Natural killer cell treated with Interleukin-12 subunit alpha and Interleukin-12 subunit beta and Interleukin-15 and Interleukin-18, amount 100 ng/mL, for 72 hours (primary cell): ENCODE data around the gene METAP1. TPM values are rescaled to one million over a fixed set of nuclear protein-coding genes. Genes with fewer than 3 reads are reported as not detected.
A peak's percentile ranks its signal among the peaks of the same experiment; 100 is the strongest.
"Not testable (repeated sequence)": the region's sequence is repeated elsewhere in the genome, so short reads cannot be mapped to it uniquely, and the experiment has no call there.

Experiments
- ATAC-seq, 2 donors: fragments of 150-1000 bp; cut with Tn5 transposase in 1 of 2; sonication (Bioruptor Pico), chemical (Tn5 transposase) in 1 of 2; 2 replicates each; pipeline ENCODE4 v1.10.0; 2021
- DNase-seq: peaks from one replicate; pipeline ENCODE4 v3.0.0; 2022; ENCODE audit warnings: low spot score
- H3K27ac Mint-ChIP-seq, 2 donors: 1 replicate in 1 of 2; 2 replicates in 1 of 2; pipeline ENCODE4 v1.8.0; 2022; ENCODE audit warnings: mixed read lengths in 2 of 2, mild to moderate bottlenecking in 1 of 2, moderate library complexity in 1 of 2
- H3K27me3 Mint-ChIP-seq, 2 donors: 1 replicate in 1 of 2; 2 replicates in 1 of 2; pipeline ENCODE4 v1.8.0; 2022; ENCODE audit warnings: mixed read lengths in 2 of 2
- H3K36me3 Mint-ChIP-seq: one replicate; pipeline ENCODE4 v1.8.0; 2022; ENCODE audit warnings: mixed read lengths
- H3K4me1 Mint-ChIP-seq, 2 donors: 1 replicate in 1 of 2; 2 replicates in 1 of 2; pipeline ENCODE4 v1.8.0; 2022; ENCODE audit warnings: low read depth in 2 of 2, mixed read lengths in 2 of 2, mild to moderate bottlenecking in 1 of 2
- H3K4me3 Mint-ChIP-seq: one replicate; pipeline ENCODE4 v1.8.0; 2022; ENCODE audit warnings: mixed read lengths
- H3K9me3 Mint-ChIP-seq: 2 replicates; pipeline ENCODE4 v1.8.0; 2022; ENCODE audit warnings: mixed read lengths
- total RNA-seq, 2 donors: library from RNA; stranded (reverse); gene quantifications; one replicate each; pipeline ENCODE4 v1.2.3, GENCODE V29; 2022

Gene METAP1
- total RNA-seq, 2 donors from 2014 or later, result 46.6 to 62.0 TPM

- DNase-seq, result no peak
- peak overlapping the region; percentile 1 for H3K4me3 Mint-ChIP-seq
- ATAC-seq, result peak; percentile 62 to 84
- no peaks in the 10 kb centered on the region for H3K9me3 Mint-ChIP-seq
- H3K27me3 Mint-ChIP-seq, result no peaks in the 10 kb centered on the region
- H3K4me1 Mint-ChIP-seq, result peaks cover 16 to 29% of the 10 kb centered on the region in 2 donors
- H3K27ac Mint-ChIP-seq, result peak overlapping the region; percentile 18 to 26
- H3K36me3 Mint-ChIP-seq, result peaks cover 25% of the 10 kb centered on the region
Observed at GRCh38 chr4:99052902-99053301, 57.4 kb downstream of the METAP1 start.

- Mint-ChIP-seq H3K4me1 (peaks cover 16 to 29% of the 10 kb centered on the region in 2 donors), H3K36me3 (peaks cover 23% of the 10 kb centered on the region)
Observed at GRCh38 chr4:99054428-99054994, 59.0 kb downstream of the METAP1 start.

GRCh38 chr4:99058228-99058627 is 62.7 kb downstream of the METAP1 start:
- H3K36me3 Mint-ChIP-seq, result peaks cover 34% of the 10 kb centered on the region
- H3K27ac Mint-ChIP-seq, result no peak overlapping the region
- DNase-seq (no peak), ATAC-seq (no peak)
- no peak overlapping the region for H3K4me3 Mint-ChIP-seq
- no peaks in the 10 kb centered on the region for H3K9me3 Mint-ChIP-seq
- no peaks in the 10 kb centered on the region for H3K27me3 Mint-ChIP-seq
- H3K4me1 Mint-ChIP-seq, result peaks cover 6 to 18% of the 10 kb centered on the region in 2 donors

More at GRCh38 chr4:99054428-99054994, 59.0 kb downstream of the METAP1 start:
- Mint-ChIP-seq H3K27me3 (no peaks in the 10 kb centered on the region), H3K4me3 (peak overlapping the region; percentile 54), H3K27ac (peak overlapping the region in 1 of 2 donors; percentile 39), H3K9me3 (no peaks in the 10 kb centered on the region)
- ATAC-seq (peak in 1 of 2 donors; percentile 52), DNase-seq (no peak)

- DNase-seq (no peak), ATAC-seq (no peak)
- H3K4me3 Mint-ChIP-seq, result no peak overlapping the region
- H3K27me3 Mint-ChIP-seq, result no peaks in the 10 kb centered on the region
- peak overlapping the region in 1 of 2 donors; percentile 26 for H3K27ac Mint-ChIP-seq
- H3K4me1 Mint-ChIP-seq, result peaks cover 6 to 12% of the 10 kb centered on the region in 2 donors
- no peaks in the 10 kb centered on the region for H3K9me3 Mint-ChIP-seq
- peaks cover 34% of the 10 kb centered on the region for H3K36me3 Mint-ChIP-seq
Observed at GRCh38 chr4:99059550-99059949, 64.0 kb downstream of the METAP1 start.

- H3K27me3 Mint-ChIP-seq, result no peaks in the 10 kb centered on the region
- DNase-seq (no peak), ATAC-seq (no peak)
- H3K27ac Mint-ChIP-seq, result no peak overlapping the region
- H3K4me3 Mint-ChIP-seq, result no peak overlapping the region
- H3K4me1 Mint-ChIP-seq, result peaks cover 1 to 2% of the 10 kb centered on the region in 2 donors
- peaks cover 31% of the 10 kb centered on the region for H3K36me3 Mint-ChIP-seq
- H3K9me3 Mint-ChIP-seq, result no peaks in the 10 kb centered on the region
Observed at GRCh38 chr4:99061048-99061700, 65.7 kb downstream of the METAP1 start.

- Mint-ChIP-seq H3K27me3 (no peaks in the 10 kb centered on the region), H3K4me3 (no peak overlapping the region), H3K36me3 (peaks cover 29% of the 10 kb centered on the region), H3K9me3 (no peaks in the 10 kb centered on the region), H3K27ac (no peak overlapping the region), H3K4me1 (no peaks in the 10 kb centered on the region)
- DNase-seq, result no peak
- no peak for ATAC-seq
Observed at GRCh38 chr4:99062120-99062519, 66.6 kb downstream of the METAP1 start.

GRCh38 chr4:99065521-99065920 is 70.0 kb downstream of the METAP1 start:
- peaks cover 12% of the 10 kb centered on the region for H3K36me3 Mint-ChIP-seq
- H3K27ac Mint-ChIP-seq, H3K4me3 Mint-ChIP-seq: not testable (repeated sequence)

GRCh38 chr4:99067617-99068016 is 72.1 kb downstream of the METAP1 start:
- peaks cover 8% of the 10 kb centered on the region for H3K36me3 Mint-ChIP-seq

More at GRCh38 chr4:99065521-99065920, 70.0 kb downstream of the METAP1 start:
- not testable (repeated sequence) for ATAC-seq, H3K27me3 Mint-ChIP-seq, H3K9me3 Mint-ChIP-seq, H3K4me1 Mint-ChIP-seq, DNase-seq

GRCh38 chr4:99071159-99071558 is 75.6 kb downstream of the METAP1 start:
- H3K27ac Mint-ChIP-seq, result no peak overlapping the region
- DNase-seq (no peak), ATAC-seq (no peak)
- no peaks in the 10 kb centered on the region for H3K27me3 Mint-ChIP-seq
- no peaks in the 10 kb centered on the region for H3K4me1 Mint-ChIP-seq
- peaks cover 16% of the 10 kb centered on the region for H3K36me3 Mint-ChIP-seq
- no peak overlapping the region for H3K4me3 Mint-ChIP-seq
- no peaks in the 10 kb centered on the region for H3K9me3 Mint-ChIP-seq

More at GRCh38 chr4:99067617-99068016, 72.1 kb downstream of the METAP1 start:
- DNase-seq (no peak), ATAC-seq (no peak)
- Mint-ChIP-seq H3K9me3 (no peaks in the 10 kb centered on the region), H3K4me1 (no peaks in the 10 kb centered on the region), H3K27ac (peak overlapping the region in 1 of 2 donors; percentile 10), H3K4me3 (no peak overlapping the region), H3K27me3 (no peaks in the 10 kb centered on the region)

- H3K27me3 Mint-ChIP-seq, result no peaks in the 10 kb centered on the region
- no peak overlapping the region for H3K4me3 Mint-ChIP-seq
- no peak overlapping the region for H3K27ac Mint-ChIP-seq
- no peak for ATAC-seq
- H3K9me3 Mint-ChIP-seq, result no peaks in the 10 kb centered on the region
- peaks cover 25% of the 10 kb centered on the region for H3K36me3 Mint-ChIP-seq
- DNase-seq, result no peak
- no peaks in the 10 kb centered on the region for H3K4me1 Mint-ChIP-seq
Observed at GRCh38 chr4:99074816-99075215, 79.3 kb downstream of the METAP1 start.

GRCh38 chr4:99076292-99076976 is 80.9 kb downstream of the METAP1 start:
- H3K4me3 Mint-ChIP-seq, result no peak overlapping the region
- H3K27me3 Mint-ChIP-seq, result no peaks in the 10 kb centered on the region
- H3K4me1 Mint-ChIP-seq, result no peaks in the 10 kb centered on the region
- no peak overlapping the region for H3K27ac Mint-ChIP-seq
- DNase-seq (no peak), ATAC-seq (no peak)
- H3K36me3 Mint-ChIP-seq, result peaks cover 31% of the 10 kb centered on the region
- H3K9me3 Mint-ChIP-seq, result no peaks in the 10 kb centered on the region

GRCh38 chr4:99077177-99077576 is 81.7 kb downstream of the METAP1 start:
- Mint-ChIP-seq H3K36me3 (peaks cover 31% of the 10 kb centered on the region), H3K27me3 (no peaks in the 10 kb centered on the region), H3K9me3 (no peaks in the 10 kb centered on the region), H3K4me1 (no peaks in the 10 kb centered on the region), H3K27ac (no peak overlapping the region), H3K4me3 (no peak overlapping the region)
- ATAC-seq (no peak), DNase-seq (no peak)

- no peaks in the 10 kb centered on the region for H3K27me3 Mint-ChIP-seq
- ATAC-seq (no peak), DNase-seq (no peak)
- no peak overlapping the region for H3K27ac Mint-ChIP-seq
- H3K9me3 Mint-ChIP-seq, result no peaks in the 10 kb centered on the region
- peaks cover 25% of the 10 kb centered on the region for H3K36me3 Mint-ChIP-seq
- no peaks in the 10 kb centered on the region for H3K4me1 Mint-ChIP-seq
- no peak overlapping the region for H3K4me3 Mint-ChIP-seq
Observed at GRCh38 chr4:99078336-99078735, 82.8 kb downstream of the METAP1 start.
